ENCODE measurements around the gene KRT39. TPM values are rescaled to one million over a fixed set of nuclear protein-coding genes. Genes with fewer than 3 reads are reported as not detected.

Gene KRT39
- total and polyA plus RNA-seq, 2 of the 13 experiments (the other 11 are each of a cell fraction or from before 2014, with no cell fraction given) = 0.07 to 1.2 TPM

- TF ChIP-seq LRRFIP1 (CRISPR knock-in tag; conservative IDR thresholded peaks at IDR 0.05) (0 out of 2 replicates have a peak, but pooled peaks have one; percentile 33), ZNF839 (CRISPR knock-in tag; IDR thresholded peaks at IDR 0.05; ENCODE audit: borderline replicate concordance) (no peak), SOX13 (IDR thresholded peaks at IDR 0.05) (peak; percentile 95), SOX13 (CRISPR knock-in tag; conservative IDR thresholded peaks at IDR 0.05 in 1 of 2, IDR thresholded peaks at IDR 0.05 in 1 of 2) (peak; percentile 15 to 99; a peak in 2 of 4 replicates), NR2F6 (IDR thresholded peaks at IDR 0.05) (peak; percentile 96), NR2F6 (CRISPR knock-in tag; IDR thresholded peaks at IDR 0.05) (peak; percentile 97), MEF2D (CRISPR knock-in tag; IDR thresholded peaks at IDR 0.05) (peak; percentile 96), ZNF331 (CRISPR knock-in tag; IDR thresholded peaks at IDR 0.05) (peak; percentile 98), LCORL (IDR thresholded peaks at IDR 0.05) (peak; percentile 91), LCORL (CRISPR knock-in tag; IDR thresholded peaks at IDR 0.05) (peak; percentile 93), FOXA3 (CRISPR knock-in tag; IDR thresholded peaks at IDR 0.05) (peak; percentile 100)
Observed at GRCh38 chr17:40956401-40957254, 10.1 kb downstream of the KRT39 start (continued).

- intact Hi-C loops (cut with micrococcal nuclease; ENCODE audit: unreplicated experiment) (no loop called here), in situ Hi-C loops (cut with HindIII; ENCODE audit: extremely low pct_ligation_motif_present, low pct_unique_long_range_greater_than_20kb) (loop anchor here (10.0 kb wide), 1 partner anchor 101 kb away; the partner anchor contains the start of gene KRTAP2-2)
- H3K9ac ChIP-seq (ENCODE audit: insufficient read depth, low read depth, low read length) = no peak overlapping the region
- no peak overlapping the region for H3K4me3 ChIP-seq (replicated peaks in 1 of 3; ENCODE audit: insufficient read depth in 1 of 3, low read depth in 2 of 3, low read length in 3 of 3)
- DNase-seq (ENCODE audit: low spot score) (no peak), ATAC-seq (no peak), FAIRE-seq (no peak)
- no peaks in the 10 kb centered on the region; a peak in 1 of 5 replicates for H3K36me3 ChIP-seq (replicated peaks in 1 of 2; ENCODE audit: control insufficient read depth in 1 of 2, insufficient read depth in 2 of 2, low read length in 2 of 2)
- H4K20me1 ChIP-seq (ENCODE audit: insufficient read depth, low read length) = no peaks in the 10 kb centered on the region
- H3K27ac ChIP-seq (ENCODE audit: extremely low read length, insufficient read depth, low read length) = no peak overlapping the region
- H3K79me2 ChIP-seq (ENCODE audit: insufficient read depth, low read length) = no peaks in the 10 kb centered on the region
- ChIA-PET CTCF (ENCODE audit: low intra/inter-chr PET ratio, low total read pairs) (no interaction called here), POLR2A (no interaction called here)
- 93% methylated on average over 2 of the region's 2 CpGs for WGBS (ENCODE audit: low lambda C conversion rate)
- no peaks in the 10 kb centered on the region for H3K27me3 ChIP-seq (ENCODE audit: control insufficient read depth in 1 of 2, insufficient read depth in 2 of 2, low read length in 2 of 2)
- BruUV-seq (replicated peaks) = no TSS peak
- peaks cover 100% of the 10 kb centered on the region for H3K4me1 ChIP-seq (ENCODE audit: insufficient read depth, low read length)
- no peak overlapping the region for H3K4me2 ChIP-seq (ENCODE audit: low read depth, low read length)
- H2AFZ ChIP-seq (ENCODE audit: low read length) = no peak overlapping the region
- H3K9me3 ChIP-seq (ENCODE audit: low read length) = no peaks in the 10 kb centered on the region
- TF ChIP-seq ZBTB37 (CRISPR knock-in tag; IDR thresholded peaks at IDR 0.05) (no peak), CENPT (CRISPR knock-in tag; IDR thresholded peaks at IDR 0.05; ENCODE audit: low read depth) (no peak), HBP1 (CRISPR knock-in tag; IDR thresholded peaks at IDR 0.05; ENCODE audit: low read depth) (no peak), ZNF740 (CRISPR knock-in tag; IDR thresholded peaks at IDR 0.05) (no peak), MEF2D (CRISPR knock-in tag; IDR thresholded peaks at IDR 0.05) (no peak)
Observed at GRCh38 chr17:40953881-40954280, 12.9 kb downstream of the KRT39 start.

Data from HepG2 (cell line).